Activated CD4-positive, alpha-beta memory T cell treated with anti-CD3 and anti-CD28 coated beads for 36 hours (primary cell): ENCODE results near the gene PBX3. TPM values are rescaled to one million over a fixed set of nuclear protein-coding genes. Genes with fewer than 3 reads are reported as not detected.
A peak's percentile ranks its signal among the peaks of the same experiment; 100 is the strongest.

Experiments used
- CTCF ChIA-PET: fragments of 350-600 bp; sonication (Branson Sonifier 250); formaldehyde crosslinking; loops from one replicate; lab custom pipeline; 2021; ENCODE audit warnings: antibody characterized with exemption, inconsistent platforms; lab: Charles Lee
- POLR2A ChIA-PET: fragments of 350-600 bp; sonication (Branson Sonifier 250); formaldehyde crosslinking; loops from one replicate; lab custom pipeline; 2021; ENCODE audit warnings: antibody characterized with exemption; lab: Charles Lee
- DNase-seq: peaks from one replicate; pipeline ENCODE4 v3.0.0-alpha.2; 2020
- H3K27ac Mint-ChIP-seq: one replicate; pipeline ENCODE4 v1.8.0; 2021; ENCODE audit warnings: mixed read lengths
- H3K27me3 Mint-ChIP-seq: one replicate; pipeline ENCODE4 v1.8.0; 2021; ENCODE audit warnings: mixed read lengths
- H3K36me3 Mint-ChIP-seq: one replicate; pipeline ENCODE4 v1.8.0; 2021; ENCODE audit warnings: mixed read lengths
- H3K4me1 Mint-ChIP-seq: one replicate; pipeline ENCODE4 v1.8.0; 2021; ENCODE audit warnings: low read depth, mixed read lengths
- H3K4me3 Mint-ChIP-seq: one replicate; pipeline ENCODE4 v1.8.0; 2021; ENCODE audit warnings: mild to moderate bottlenecking, mixed read lengths
- H3K9me3 Mint-ChIP-seq: one replicate; pipeline ENCODE4 v1.8.0; 2021; ENCODE audit warnings: mixed read lengths
- intact Hi-C: fragments of 100-400 bp; cut with micrococcal nuclease; formaldehyde crosslinking; loops from one replicate; pipeline ENCODE4 v1.15.1; 2023
- total RNA-seq, 2 experiments: library from RNA; stranded (reverse); gene quantifications; one replicate each; pipeline ENCODE4 v1.2.3, GENCODE V29; 2021

The PBX3 gene
- total RNA-seq, 2 experiments from 2014 or later: 11.9 to 12.7 TPM

DNA sequence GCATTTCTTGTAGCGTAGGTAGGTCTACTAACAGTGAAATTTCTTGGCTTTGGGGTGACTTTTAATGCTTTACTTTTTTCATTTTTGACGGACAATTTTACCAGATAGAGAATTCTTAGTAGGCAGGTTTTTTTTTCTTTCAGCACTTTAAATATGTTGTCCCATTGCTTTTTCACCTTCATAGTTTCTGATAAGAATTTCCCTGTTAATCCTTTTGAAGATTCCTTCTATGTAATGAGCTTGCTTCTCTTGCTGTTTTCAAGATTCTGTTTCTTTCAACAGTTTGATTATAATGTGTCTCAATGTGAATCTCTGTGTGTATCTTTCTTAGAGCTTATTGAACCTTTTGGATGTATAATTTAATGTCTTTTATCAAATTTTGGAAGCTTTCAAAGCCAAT lies 35.5 kb downstream of the PBX3 start:
- H3K36me3 Mint-ChIP-seq: peaks cover 3% of the 10 kb centered on the region
- POLR2A ChIA-PET: no interaction called here
- H3K4me1 Mint-ChIP-seq: peaks cover 22% of the 10 kb centered on the region
- H3K4me3 Mint-ChIP-seq: no peak overlapping the region
- no peaks in the 10 kb centered on the region for H3K27me3 Mint-ChIP-seq
- no peaks in the 10 kb centered on the region for H3K9me3 Mint-ChIP-seq
- intact Hi-C loops: no loop called here
- no peak overlapping the region for H3K27ac Mint-ChIP-seq
- no peak for DNase-seq
- CTCF ChIA-PET: no interaction called here

DNA sequence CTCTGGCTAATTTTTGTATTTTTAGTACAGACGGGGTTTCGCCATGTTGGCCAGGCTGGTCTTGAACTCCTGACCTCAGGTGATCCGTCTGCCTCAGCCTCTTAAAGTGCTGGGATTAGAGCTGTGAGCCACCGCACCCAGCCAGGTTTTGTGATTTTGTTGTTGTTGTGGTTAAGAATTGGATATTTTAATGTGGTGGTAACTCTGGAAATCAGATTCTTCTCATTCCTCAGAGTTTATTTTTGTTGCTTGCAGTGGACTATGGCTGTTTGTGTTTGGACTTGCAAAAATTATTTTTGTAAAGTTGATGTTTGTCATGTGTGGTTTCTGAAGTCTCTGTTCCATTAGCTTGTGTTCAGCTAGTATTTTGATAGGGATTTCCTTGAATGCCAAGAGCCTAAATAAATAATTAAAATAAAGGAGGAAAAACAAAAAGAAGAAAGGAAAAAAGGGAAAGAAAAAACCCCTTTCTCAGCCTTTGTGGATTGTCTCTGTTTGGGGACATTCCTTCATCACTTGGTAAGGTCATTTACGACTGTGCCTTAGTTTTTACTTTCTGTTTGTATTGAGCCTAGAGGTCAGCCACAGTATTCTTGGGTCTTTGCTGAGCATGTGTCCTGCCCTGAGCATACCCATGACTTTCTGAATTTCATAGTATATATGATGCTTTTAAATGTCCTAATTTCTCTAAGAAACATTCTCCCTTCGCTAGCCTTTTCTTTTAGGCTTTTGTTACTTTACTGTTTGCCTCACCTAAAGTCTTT lies 37.3 kb downstream of the PBX3 start:
- Mint-ChIP-seq H3K9me3 (no peaks in the 10 kb centered on the region), H3K36me3 (peaks cover 3% of the 10 kb centered on the region), H3K4me1 (peaks cover 22% of the 10 kb centered on the region), H3K27me3 (no peaks in the 10 kb centered on the region), H3K27ac (no peak overlapping the region), H3K4me3 (no peak overlapping the region)
- no peak for DNase-seq
- ChIA-PET CTCF (interaction anchor here (1.7 kb wide), 1 partner anchor 151 kb away, joined by 3 read pairs; no protein-coding TSS in a partner anchor), POLR2A (no interaction called here)
- intact Hi-C loops: no loop called here

DNA sequence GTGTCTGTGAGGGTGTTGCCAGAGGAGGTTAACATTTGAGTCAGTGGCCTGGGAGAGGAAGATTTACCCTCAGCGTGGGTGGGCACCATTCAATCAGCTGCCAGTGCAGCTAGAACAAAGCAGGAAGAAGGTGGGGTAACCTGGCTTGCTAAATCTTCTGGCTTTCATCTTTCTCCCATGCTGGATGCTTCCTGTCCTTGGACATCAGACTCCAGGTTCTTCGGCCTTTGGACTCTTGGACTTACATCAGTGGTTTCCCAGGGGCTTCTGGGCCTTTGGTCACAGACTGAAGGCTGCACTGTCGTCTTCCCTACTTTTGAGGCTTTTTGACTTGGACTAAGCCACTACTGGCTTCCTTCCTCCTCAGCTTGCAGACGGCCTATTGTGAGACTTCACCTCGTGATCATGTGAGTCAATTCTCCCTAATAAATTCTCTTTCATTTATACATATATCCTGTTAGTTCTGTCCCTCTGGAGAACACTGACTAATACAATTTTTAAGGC lies 38.1 kb downstream of the PBX3 start:
- peak; percentile 65 for DNase-seq
- Mint-ChIP-seq H3K4me3 (peak overlapping the region; percentile 1), H3K36me3 (peaks cover 3% of the 10 kb centered on the region), H3K27me3 (no peaks in the 10 kb centered on the region), H3K9me3 (no peaks in the 10 kb centered on the region), H3K27ac (peak overlapping the region; percentile 38), H3K4me1 (peaks cover 22% of the 10 kb centered on the region)
- CTCF ChIA-PET: interaction anchor here (0.7 to 1.7 kb wide), 2 partner anchors 152 to 378 kb away, joined by 3 read pairs; no protein-coding TSS in a partner anchor
- POLR2A ChIA-PET: no interaction called here
- intact Hi-C loops: no loop called here

DNA sequence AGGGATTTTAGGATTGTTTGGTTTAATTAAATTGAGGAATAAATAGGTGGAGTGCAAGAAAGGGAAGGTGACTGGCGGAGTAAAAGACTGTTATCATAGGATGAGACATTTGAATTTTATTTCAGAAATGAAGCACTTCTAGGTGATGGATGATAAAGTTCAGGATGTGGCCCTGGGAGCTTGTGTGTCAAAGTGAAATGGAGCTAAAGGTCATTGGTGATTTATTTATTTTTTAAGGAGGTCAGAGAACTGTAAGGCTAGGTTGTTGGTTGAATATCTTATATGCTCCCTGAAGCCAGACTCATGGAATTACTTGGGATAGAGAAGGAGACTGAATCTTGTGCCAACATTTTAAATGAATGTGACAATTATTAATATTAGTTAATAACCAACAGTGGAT lies 40.5 kb downstream of the PBX3 start:
- H3K4me3 Mint-ChIP-seq: no peak overlapping the region
- H3K36me3 Mint-ChIP-seq: peaks cover 3% of the 10 kb centered on the region
- no peaks in the 10 kb centered on the region for H3K9me3 Mint-ChIP-seq
- no peak overlapping the region for H3K27ac Mint-ChIP-seq
- peaks cover 22% of the 10 kb centered on the region for H3K4me1 Mint-ChIP-seq
- ChIA-PET CTCF (no interaction called here), POLR2A (no interaction called here)
- no peak for DNase-seq
- H3K27me3 Mint-ChIP-seq: no peaks in the 10 kb centered on the region
- intact Hi-C loops: no loop called here

DNA sequence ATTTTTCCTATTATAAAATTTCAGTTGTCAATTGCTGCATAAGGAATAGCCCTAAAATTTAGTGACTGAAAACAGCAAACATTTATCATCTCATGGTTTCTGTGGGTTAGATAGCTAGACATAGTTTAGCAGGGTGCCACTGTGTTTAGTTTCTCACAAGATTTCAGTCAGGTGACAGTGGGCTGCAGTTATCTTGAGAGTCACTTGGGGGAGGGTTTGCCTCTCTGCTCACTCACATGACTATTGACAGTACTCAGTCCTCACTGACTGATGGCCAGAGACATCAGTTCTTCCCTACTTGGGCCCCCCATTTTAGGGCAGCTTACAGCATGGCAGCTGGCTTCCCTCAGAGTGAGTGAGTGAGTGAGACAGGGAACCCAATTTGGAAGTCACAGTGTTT lies 42.0 kb downstream of the PBX3 start:
- H3K4me3 Mint-ChIP-seq: no peak overlapping the region
- no peak overlapping the region for H3K27ac Mint-ChIP-seq
- DNase-seq: no peak
- peaks cover 3% of the 10 kb centered on the region for H3K36me3 Mint-ChIP-seq
- peaks cover 22% of the 10 kb centered on the region for H3K4me1 Mint-ChIP-seq
- intact Hi-C loops: no loop called here
- POLR2A ChIA-PET: no interaction called here
- no peaks in the 10 kb centered on the region for H3K9me3 Mint-ChIP-seq
- CTCF ChIA-PET: no interaction called here
- H3K27me3 Mint-ChIP-seq: no peaks in the 10 kb centered on the region

DNA sequence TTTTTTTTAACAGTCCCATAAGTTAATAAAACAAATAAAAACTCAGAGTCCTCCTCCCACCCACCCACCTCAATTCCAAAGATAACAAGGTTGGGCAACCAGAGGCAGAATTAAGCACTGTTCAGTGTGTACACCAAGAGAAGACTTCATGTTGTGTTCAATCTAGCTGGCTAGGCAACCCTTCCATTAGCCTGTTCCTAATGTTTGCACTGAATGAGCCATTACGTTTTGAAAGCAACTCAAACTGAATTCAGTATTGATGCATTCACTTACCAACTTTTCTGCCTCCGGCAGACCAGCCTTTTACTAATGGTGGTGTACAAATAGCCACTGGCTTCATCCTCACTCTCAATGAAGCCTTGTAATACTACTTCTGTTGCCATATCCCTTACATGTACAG lies 47.5 kb downstream of the PBX3 start:
- no peak for DNase-seq
- H3K27ac Mint-ChIP-seq: no peak overlapping the region
- intact Hi-C loops: no loop called here
- ChIA-PET CTCF (no interaction called here), POLR2A (no interaction called here)
- no peaks in the 10 kb centered on the region for H3K9me3 Mint-ChIP-seq
- H3K4me3 Mint-ChIP-seq: no peak overlapping the region
- H3K36me3 Mint-ChIP-seq: no peaks in the 10 kb centered on the region
- no peaks in the 10 kb centered on the region for H3K27me3 Mint-ChIP-seq
- H3K4me1 Mint-ChIP-seq: no peaks in the 10 kb centered on the region

DNA sequence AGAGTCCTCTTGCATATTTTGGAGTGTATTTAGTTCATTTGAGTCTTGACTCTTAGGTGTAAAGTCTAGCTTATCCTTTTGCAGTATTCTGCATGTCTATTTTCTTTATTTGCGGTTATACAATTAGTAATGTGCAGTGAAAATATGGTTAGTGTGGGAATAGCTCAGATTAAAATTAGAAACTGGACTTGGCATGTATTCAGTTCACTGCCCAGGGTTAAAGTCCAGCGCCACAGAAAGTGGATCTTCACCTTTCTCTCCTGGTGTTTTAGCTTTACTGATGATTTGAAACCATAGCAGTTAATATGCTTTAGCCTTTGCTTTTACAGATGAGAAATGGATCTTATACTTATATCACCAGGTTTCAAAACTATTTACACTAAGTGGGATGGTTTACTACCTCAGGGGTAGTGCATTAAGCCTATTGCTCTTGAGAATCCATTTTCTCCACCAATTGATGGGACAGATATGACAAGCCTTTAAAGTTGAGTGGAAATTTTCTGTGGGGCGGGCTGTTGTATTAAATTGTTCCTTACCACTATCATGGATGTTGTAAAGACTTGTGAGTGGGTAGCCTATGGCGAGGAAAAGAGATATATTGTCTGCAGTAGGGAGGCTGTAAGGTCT lies 48.9 kb downstream of the PBX3 start:
- Mint-ChIP-seq H3K36me3 (no peaks in the 10 kb centered on the region), H3K9me3 (no peaks in the 10 kb centered on the region), H3K4me3 (no peak overlapping the region), H3K27ac (no peak overlapping the region), H3K27me3 (no peaks in the 10 kb centered on the region), H3K4me1 (no peaks in the 10 kb centered on the region)
- intact Hi-C loops: no loop called here
- POLR2A ChIA-PET: no interaction called here
- CTCF ChIA-PET: no interaction called here
- DNase-seq: no peak

DNA sequence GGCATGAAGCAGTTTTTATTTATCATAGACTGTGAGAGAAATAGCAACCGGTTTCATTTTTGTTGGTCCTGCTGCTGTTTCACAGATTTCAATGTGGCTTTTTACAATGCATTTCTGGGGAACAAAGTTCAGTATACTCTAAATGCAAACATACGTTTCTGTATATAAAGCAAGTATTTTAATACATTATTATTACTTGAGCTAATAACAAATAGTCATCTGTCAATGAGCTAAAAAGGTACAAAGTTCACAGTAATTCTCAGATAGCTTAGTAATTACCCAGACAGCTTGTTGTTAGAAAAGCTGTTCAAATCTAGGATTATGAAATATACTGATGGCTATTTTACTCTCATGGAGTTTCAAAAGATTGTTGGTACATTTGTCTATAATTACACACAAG lies 50.8 kb downstream of the PBX3 start:
- no peaks in the 10 kb centered on the region for H3K4me1 Mint-ChIP-seq
- ChIA-PET POLR2A (no interaction called here), CTCF (no interaction called here)
- H3K9me3 Mint-ChIP-seq: no peaks in the 10 kb centered on the region
- H3K27me3 Mint-ChIP-seq: no peaks in the 10 kb centered on the region
- H3K36me3 Mint-ChIP-seq: no peaks in the 10 kb centered on the region
- DNase-seq: no peak
- no peak overlapping the region for H3K27ac Mint-ChIP-seq
- intact Hi-C loops: no loop called here
- H3K4me3 Mint-ChIP-seq: no peak overlapping the region

DNA sequence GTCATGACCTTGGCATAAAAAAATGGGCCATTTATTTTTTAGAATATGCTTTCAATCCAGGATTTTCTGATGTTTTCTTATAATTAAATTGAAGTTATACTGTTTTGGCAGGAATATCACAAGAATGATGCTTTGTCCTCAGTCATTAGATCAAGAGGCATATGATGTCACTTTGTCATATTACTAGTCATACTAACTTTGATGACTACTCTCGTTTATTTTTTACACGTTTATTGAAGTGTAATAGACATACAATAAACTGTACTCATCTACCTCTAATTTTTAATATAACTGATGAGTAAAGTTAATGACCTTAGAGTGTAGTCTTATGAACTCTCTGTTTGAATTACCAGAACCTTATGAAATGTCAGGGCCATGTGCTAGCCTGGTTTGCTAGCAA lies 56.4 kb downstream of the PBX3 start:
- no peak overlapping the region for H3K4me3 Mint-ChIP-seq
- no peaks in the 10 kb centered on the region for H3K9me3 Mint-ChIP-seq
- ChIA-PET POLR2A (no interaction called here), CTCF (no interaction called here)
- H3K27me3 Mint-ChIP-seq: no peaks in the 10 kb centered on the region
- intact Hi-C loops: no loop called here
- H3K4me1 Mint-ChIP-seq: no peaks in the 10 kb centered on the region
- no peak for DNase-seq
- no peak overlapping the region for H3K27ac Mint-ChIP-seq
- H3K36me3 Mint-ChIP-seq: no peaks in the 10 kb centered on the region

DNA sequence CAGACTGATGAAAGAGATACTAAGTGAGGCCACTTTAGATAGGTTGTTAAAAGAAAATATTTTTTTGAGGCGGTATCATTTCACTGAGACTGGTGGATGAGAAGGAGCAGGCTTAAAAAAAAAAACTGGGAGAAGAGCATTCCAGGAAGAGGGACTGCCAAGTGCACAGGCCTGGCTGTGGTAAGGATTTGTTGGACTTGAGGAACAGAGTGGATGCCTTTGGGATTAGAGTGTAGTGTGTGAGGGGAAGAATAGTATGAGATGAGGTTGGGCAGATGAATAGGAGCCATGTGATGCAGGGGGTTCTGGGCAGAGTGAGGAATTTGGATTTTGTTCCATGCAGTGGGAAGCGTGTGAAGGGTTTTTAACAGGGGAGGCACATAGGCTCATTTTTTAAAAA lies 57.9 kb downstream of the PBX3 start:
- POLR2A ChIA-PET: no interaction called here
- H3K27ac Mint-ChIP-seq: no peak overlapping the region
- CTCF ChIA-PET: no interaction called here

DNA sequence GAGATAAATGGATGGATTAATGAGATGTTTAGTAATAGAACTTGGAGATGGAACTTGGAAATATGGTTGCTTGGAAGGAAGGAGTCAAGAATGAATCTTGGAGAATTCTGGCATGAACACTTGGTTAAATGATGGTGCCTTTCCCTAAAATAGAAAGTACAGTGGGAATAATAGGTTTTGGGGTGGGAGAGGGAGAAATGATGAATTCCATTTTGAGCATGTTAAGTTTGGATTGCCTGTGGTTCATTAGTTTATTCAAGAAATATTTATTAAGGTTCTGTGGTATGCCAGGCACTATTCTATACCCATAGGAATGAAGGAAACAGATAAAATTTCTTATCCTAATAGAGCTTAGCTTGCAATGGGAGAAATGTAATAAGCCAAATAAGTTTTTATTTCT lies 58.4 kb downstream of the PBX3 start:
- ChIA-PET POLR2A (no interaction called here), CTCF (no interaction called here)
- no peaks in the 10 kb centered on the region for H3K27me3 Mint-ChIP-seq
- intact Hi-C loops: no loop called here
- no peaks in the 10 kb centered on the region for H3K9me3 Mint-ChIP-seq
- H3K4me3 Mint-ChIP-seq: no peak overlapping the region
- H3K36me3 Mint-ChIP-seq: no peaks in the 10 kb centered on the region
- no peaks in the 10 kb centered on the region for H3K4me1 Mint-ChIP-seq
- no peak for DNase-seq
- no peak overlapping the region for H3K27ac Mint-ChIP-seq

More for the DNA sequence above, 57.9 kb downstream of the PBX3 start:
- H3K36me3 Mint-ChIP-seq: no peaks in the 10 kb centered on the region
- no peaks in the 10 kb centered on the region for H3K4me1 Mint-ChIP-seq
- H3K27me3 Mint-ChIP-seq: no peaks in the 10 kb centered on the region
- intact Hi-C loops: no loop called here
- DNase-seq: no peak
- no peaks in the 10 kb centered on the region for H3K9me3 Mint-ChIP-seq
- H3K4me3 Mint-ChIP-seq: no peak overlapping the region

DNA sequence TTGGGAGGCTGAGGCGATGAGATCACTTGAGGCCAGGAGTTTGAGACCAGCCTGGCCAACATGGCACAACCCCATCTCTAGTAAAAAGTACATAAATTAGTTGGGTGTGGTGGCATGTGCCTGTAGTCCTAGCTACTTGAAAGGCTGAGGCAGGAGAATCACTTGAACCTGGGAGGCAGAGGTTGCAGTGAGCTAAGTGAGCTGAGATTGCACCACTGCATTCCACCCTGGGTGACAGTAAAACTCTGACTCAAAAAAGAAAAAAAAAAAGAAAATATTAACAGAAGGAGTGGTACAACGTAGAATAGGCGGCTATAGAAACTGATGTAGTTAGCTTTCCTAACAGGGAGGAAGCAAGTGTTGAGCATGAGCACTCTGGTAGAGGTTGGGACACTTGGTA lies 59.9 kb downstream of the PBX3 start:
- intact Hi-C loops: no loop called here
- POLR2A ChIA-PET: no interaction called here
- Mint-ChIP-seq H3K36me3 (no peaks in the 10 kb centered on the region), H3K27me3 (no peaks in the 10 kb centered on the region), H3K4me1 (no peaks in the 10 kb centered on the region), H3K4me3 (no peak overlapping the region), H3K27ac (no peak overlapping the region), H3K9me3 (no peaks in the 10 kb centered on the region)
- DNase-seq: no peak
- CTCF ChIA-PET: no interaction called here

DNA sequence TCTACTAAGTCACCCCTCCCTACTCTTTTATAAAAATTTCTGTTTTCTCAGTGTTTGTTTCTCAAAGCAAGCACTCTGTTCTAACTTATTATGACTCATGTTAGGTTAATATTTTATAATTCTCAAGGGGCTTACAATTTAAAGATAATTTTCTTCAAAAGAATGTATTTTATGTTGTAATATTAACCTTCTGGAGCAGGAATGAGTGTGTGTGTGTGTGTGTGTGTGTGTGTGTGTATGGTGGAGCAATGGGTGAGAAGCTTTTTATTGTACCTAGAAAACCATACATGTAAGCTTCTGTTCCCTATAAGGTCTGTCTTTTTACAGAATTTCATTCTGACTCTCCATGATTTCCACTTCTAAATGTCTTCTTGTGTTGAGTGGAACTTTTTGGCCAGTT lies 63.0 kb downstream of the PBX3 start:
- H3K36me3 Mint-ChIP-seq: no peaks in the 10 kb centered on the region
- no peak for DNase-seq
- intact Hi-C loops: no loop called here
- H3K4me1 Mint-ChIP-seq: no peaks in the 10 kb centered on the region
- no peak overlapping the region for H3K4me3 Mint-ChIP-seq
- H3K9me3 Mint-ChIP-seq: no peaks in the 10 kb centered on the region
- ChIA-PET POLR2A (no interaction called here), CTCF (no interaction called here)
- no peaks in the 10 kb centered on the region for H3K27me3 Mint-ChIP-seq
- H3K27ac Mint-ChIP-seq: no peak overlapping the region
